ENCODE measurements around the gene GMCL2.

- no peak for TF ChIP-seq CTCF (IDR thresholded peaks at IDR 0.05)
- no peak for TF ChIP-seq ZNF281 (CRISPR knock-in tag; IDR thresholded peaks at IDR 0.05)
- no peak for TF ChIP-seq NFE2L1 (CRISPR knock-in tag; IDR thresholded peaks at IDR 0.05)
- TF ChIP-seq ATF6 (CRISPR knock-in tag; IDR thresholded peaks at IDR 0.05): no peak
- no peak for TF ChIP-seq ZNF219 (CRISPR knock-in tag; IDR thresholded peaks at IDR 0.05; ENCODE audit: borderline replicate concordance)
- TF ChIP-seq MAX (CRISPR knock-in tag; IDR thresholded peaks at IDR 0.05): no peak
- no peak for TF ChIP-seq ZNF423 (CRISPR knock-in tag; IDR thresholded peaks at IDR 0.05)
- no peak for TF ChIP-seq SP1 (CRISPR knock-in tag; conservative IDR thresholded peaks at IDR 0.05)
- no peak for TF ChIP-seq E2F4 (CRISPR knock-in tag; IDR thresholded peaks at IDR 0.05; ENCODE audit: borderline replicate concordance, low read depth)
Observed at GRCh38 chr5:178194026-178194425, 6.9 kb upstream of the GMCL2 start.

All from WTC11 (cell line).